Esophagus squamous epithelium (tissue), 4 donors: ENCODE data around the gene SERGEF.

Source experiments
- CTCF ChIP-seq, 6 experiments: fragments of 450-650 bp in 4 of 6; fragments of 200-600 bp in 2 of 6; sonication (generic) in 2 of 6; IDR thresholded peaks; one replicate each; pipeline ENCODE4 v1.5.1; 2016 to 2019; ENCODE audit warnings: antibody characterized with exemption in 6 of 6, mild to moderate bottlenecking in 4 of 6, moderate library complexity in 4 of 6
- POLR2A ChIP-seq, 4 donors: fragments of 450-650 bp; IDR thresholded peaks; one replicate each; pipeline ENCODE4 v1.6.1; 2017; ENCODE audit warnings: antibody characterized with exemption in 4 of 4, mild to moderate bottlenecking in 4 of 4, moderate library complexity in 3 of 4

- no peak for TF ChIP-seq CTCF (IDR thresholded peaks at IDR 0.05)
- TF ChIP-seq POLR2A (IDR thresholded peaks at IDR 0.05), result no peak
These were observed 78.7 kb downstream of the SERGEF start for GRCh38 chr11:17934194-17934593.
